ENCODE data around the gene ZIC5.

The ZIC5 gene

GRCh38 chr13:99987154-99988019, 15.8 kb upstream of the ZIC5 start:
- DNase-seq = no peak

GRCh38 chr13:99986741-99987140, 15.2 kb upstream of the ZIC5 start:
- DNase-seq = no peak

GRCh38 chr13:99985886-99986527, 14.4 kb upstream of the ZIC5 start:
- DNase-seq = no peak

- DNase-seq = no peak
Measured at GRCh38 chr13:99985241-99985874, 13.8 kb upstream of the ZIC5 start.

GRCh38 chr13:99984461-99985240, 13.1 kb upstream of the ZIC5 start:
- DNase-seq = no peak

GRCh38 chr13:99983499-99984401, 12.2 kb upstream of the ZIC5 start:
- no peak for DNase-seq

- DNase-seq = no peak
Measured at GRCh38 chr13:99982731-99983498, 11.3 kb upstream of the ZIC5 start.

- no peak for DNase-seq
Measured at GRCh38 chr13:99982036-99982730, 10.6 kb upstream of the ZIC5 start.

- DNase-seq = no peak
Measured at GRCh38 chr13:99981735-99982035, 10.1 kb upstream of the ZIC5 start, which contains the start of gene ZIC2. Gene ZIC2, plus strand, starts transcription at chr13:99981784. Its CDS starts 281 bp downstream, at chr13:99982065.

- peak; percentile 78 for DNase-seq
Measured at GRCh38 chr13:99980824-99981734, 9.5 kb upstream of the ZIC5 start.

GRCh38 chr13:99980201-99980823, 8.7 kb upstream of the ZIC5 start:
- no peak for DNase-seq

GRCh38 chr13:99979453-99980200, 8.1 kb upstream of the ZIC5 start:
- DNase-seq = no peak

- DNase-seq = no peak
Measured at GRCh38 chr13:99978799-99979452, 7.4 kb upstream of the ZIC5 start.

- no peak for DNase-seq
Measured at GRCh38 chr13:99977912-99978798, 6.6 kb upstream of the ZIC5 start.

GRCh38 chr13:99977334-99977911, 5.9 kb upstream of the ZIC5 start:
- no peak for DNase-seq

GRCh38 chr13:99976575-99976974, 5.0 kb upstream of the ZIC5 start:
- DNase-seq = no peak

All from NCI-H2227 treated with DMSO at 0.1 percent for 48 hours (cell line).